GM12874 (cell line): ENCODE measurements around the gene TICAM2.

Source experiments
- CTCF ChIP-seq: IDR thresholded peaks from 2 replicates; pipeline ENCODE4 v1.5.1; 2011; ENCODE audit warnings: low read depth, mild to moderate bottlenecking, control low read depth, low read length, moderate library complexity; ENCODE audit not compliant: insufficient read depth

TICAM2 gene

DNA sequence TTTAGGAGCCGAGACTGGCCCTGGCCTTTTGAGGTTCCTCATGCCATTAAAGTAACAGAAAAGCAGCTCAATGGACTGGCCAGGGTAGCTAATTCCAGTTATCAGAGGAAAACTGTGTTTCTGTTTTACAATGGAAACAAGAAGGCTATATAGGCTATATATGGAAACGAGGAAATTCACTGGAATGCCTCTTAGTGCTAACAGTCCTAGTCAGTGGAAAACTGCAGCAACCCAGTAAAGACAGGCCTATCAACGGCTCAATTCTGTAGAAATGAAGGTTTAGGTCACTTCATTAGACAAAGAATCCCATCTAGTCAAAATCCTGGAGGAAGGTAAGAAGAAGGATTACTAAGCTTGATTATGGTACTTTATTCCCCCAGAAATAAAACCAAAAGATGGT, 3.2 kb upstream of the TICAM2 start:
- TF ChIP-seq CTCF, result no peak

DNA sequence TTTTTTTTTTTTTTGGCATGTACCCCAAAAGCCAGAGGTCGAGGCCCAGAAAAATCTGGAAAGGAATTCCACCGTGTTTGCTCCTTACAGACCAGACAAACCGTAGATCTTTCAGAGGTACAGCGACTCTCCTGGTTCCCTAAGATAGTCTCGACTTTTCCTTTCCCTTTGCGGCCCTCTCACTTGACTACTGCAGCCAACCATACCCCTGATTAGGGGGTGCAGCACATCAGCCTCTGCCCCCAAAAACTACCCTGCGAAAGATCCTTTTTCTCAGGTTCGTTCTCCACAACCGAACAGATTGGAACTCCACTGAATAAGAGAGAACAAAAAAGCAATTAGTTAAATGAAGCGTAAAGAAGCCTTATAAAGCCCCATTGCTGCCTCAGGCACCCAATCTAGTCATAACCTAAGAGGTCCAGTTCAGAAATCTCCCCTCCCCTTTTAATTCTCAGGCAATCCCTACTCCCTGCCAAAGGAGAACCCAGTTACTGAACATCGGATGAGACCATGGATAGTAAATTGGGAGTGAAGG, 379 bp upstream of the TICAM2 start:
- TF ChIP-seq CTCF, result no peak

DNA sequence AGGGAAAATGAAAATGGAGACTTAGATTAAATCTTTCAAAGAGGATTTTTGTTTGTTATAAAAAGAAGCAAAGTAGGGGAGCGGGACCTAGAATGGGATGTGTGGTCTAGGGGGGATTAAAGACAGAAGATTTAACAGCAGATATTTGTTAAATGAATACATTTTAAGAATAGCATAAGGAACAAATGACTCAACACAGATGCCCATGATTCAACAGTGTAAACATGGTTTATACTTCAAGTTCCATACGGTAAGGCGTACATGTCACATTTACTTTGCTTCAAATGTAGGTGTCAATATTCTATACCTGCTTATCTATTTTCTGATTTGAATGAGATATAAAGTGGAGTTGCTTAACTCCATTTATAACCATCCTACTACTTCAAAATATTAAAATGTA, 1.5 kb downstream of the TICAM2 start:
- TF ChIP-seq CTCF, result no peak

- TF ChIP-seq CTCF, result no peak
Measured at GRCh38 chr5:115599924-115600323, 2.4 kb downstream of the TICAM2 start.

DNA sequence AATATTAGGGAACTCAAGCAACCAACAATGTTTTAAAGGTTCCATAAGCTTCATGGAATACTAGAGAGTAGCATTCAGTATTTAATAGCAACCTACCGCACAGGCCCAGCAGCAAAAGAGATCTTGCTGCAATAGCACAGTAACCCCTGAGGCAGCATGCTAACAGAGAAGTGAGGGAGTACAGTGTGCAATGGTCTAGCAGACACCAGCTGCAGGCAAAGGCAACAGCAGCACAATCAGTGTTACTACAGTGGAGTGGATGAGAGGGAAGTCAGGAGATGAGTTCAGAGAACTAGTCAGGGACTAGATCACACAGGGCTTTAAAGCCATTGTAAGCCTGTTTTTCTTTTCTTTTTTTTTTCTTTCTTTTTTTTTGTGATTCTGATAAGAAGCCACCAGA, 2.8 kb downstream of the TICAM2 start:
- no peak for TF ChIP-seq CTCF

- TF ChIP-seq CTCF, result no peak
Measured at GRCh38 chr5:115594128-115595047, 7.9 kb downstream of the TICAM2 start.

DNA sequence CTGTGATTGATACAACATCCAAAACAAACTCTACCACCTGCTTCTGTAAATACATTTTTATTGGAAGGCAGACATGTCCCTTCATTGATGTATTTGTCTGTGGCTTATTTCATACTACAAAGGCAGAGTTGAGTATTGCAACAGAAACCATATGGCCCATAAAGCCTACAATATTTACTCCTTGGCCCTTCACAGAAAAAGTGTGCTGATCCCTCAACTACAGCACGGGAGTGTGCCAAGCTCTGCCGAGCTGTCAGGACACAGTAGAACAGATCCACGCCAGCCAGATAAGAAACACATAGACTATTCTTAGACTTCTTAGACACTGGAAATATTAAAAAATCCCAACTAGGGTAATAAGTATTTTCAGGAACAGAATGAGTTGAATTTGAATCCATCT, 13.2 kb downstream of the TICAM2 start:
- TF ChIP-seq CTCF, result no peak
